HG03439 (cell line): ENCODE results near the gene RANGAP1.

ENCODE experiments used
- ATAC-seq: cut with Tn5 transposase; IDR thresholded peaks from one replicate; pipeline ENCODE4 v1.9.1; 2021; ENCODE audit warnings: mild to moderate bottlenecking, moderate library complexity; ENCODE audit not compliant: unreplicated experiment

Gene RANGAP1, protein sequence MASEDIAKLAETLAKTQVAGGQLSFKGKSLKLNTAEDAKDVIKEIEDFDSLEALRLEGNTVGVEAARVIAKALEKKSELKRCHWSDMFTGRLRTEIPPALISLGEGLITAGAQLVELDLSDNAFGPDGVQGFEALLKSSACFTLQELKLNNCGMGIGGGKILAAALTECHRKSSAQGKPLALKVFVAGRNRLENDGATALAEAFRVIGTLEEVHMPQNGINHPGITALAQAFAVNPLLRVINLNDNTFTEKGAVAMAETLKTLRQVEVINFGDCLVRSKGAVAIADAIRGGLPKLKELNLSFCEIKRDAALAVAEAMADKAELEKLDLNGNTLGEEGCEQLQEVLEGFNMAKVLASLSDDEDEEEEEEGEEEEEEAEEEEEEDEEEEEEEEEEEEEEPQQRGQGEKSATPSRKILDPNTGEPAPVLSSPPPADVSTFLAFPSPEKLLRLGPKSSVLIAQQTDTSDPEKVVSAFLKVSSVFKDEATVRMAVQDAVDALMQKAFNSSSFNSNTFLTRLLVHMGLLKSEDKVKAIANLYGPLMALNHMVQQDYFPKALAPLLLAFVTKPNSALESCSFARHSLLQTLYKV

DNA sequence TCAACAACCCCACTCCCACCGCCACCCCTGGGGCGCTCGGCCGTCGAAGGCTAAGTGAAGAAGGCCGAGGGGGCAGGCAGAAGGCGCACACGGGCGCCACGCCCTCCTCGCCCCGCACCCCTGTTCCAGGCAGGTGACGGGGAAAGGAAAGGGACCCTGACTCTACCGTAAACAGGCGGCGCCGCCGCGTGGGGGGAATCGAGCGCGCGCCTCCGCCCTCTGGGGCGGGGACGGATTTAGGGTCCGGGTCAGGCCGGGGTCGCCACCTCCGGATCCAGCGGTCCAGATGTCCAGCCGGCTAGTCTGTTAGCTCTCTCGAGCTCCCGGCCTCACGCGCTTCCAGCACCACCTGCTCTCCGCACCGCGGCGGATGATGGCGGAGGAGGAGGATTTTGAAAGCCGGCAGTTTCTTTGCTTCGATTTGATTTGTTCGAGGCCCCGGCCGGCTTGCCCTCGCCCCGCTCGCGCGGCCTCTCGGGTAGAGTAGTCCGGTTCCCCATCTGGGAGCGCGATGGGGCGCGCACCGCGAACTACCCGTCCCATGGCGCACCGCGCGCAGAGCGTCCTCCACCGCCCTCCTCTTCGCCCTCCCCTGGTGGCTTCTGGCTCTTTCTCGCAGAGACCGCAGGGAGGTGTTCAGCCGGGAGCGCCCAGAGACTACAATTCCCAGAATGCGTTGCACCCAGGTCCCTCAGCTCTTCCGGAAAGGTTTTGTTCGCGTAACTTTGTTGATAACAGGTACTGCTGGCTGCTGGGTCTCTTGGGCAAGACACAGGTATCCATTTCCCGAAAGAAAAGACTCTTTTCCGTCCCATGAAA is at the start of gene RANGAP1:
TSS of gene RANGAP1 (minus strand) at position 368 of the 819 bp plus-strand sequence. CDS start 5,143 bp downstream, outside the sequence.
- ATAC-seq = peak; percentile 96

DNA sequence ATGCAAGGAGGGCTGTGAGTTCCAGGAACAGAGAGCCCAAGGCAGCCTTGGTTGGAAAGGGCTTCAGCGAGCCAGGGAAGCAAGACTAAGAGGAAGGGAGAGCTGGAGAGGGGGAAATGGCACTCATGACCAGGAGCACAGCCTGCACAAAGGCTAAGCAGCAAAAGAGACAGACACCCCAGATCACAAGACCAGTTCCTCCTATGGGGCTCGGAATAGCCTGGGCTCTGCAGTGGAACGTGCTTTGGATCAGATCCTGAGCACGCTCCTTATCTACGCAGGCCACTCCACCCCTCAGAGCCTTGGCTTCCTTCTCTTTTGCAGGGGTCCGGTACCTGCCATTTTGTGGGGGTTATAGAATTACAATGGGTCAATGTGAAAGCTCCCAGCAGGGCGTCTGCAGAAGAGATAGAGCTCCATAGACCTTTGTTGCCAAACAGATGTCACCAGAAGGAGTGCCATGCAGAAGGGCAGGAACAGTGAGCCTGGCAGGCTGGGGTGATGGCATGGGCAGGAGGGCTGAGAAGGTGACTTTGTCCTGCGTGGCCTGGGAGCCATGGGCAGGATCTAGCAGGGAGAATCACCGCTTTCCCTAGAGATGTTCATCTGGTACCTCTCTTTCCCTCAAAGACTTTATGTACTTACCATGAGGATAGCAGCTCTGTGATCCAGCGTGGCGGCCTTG is 49.1 kb upstream of the RANGAP1 start:
- no peak for ATAC-seq

GRCh38 chr22:41334215-41334614 is 48.2 kb upstream of the RANGAP1 start:
- no peak for ATAC-seq

DNA sequence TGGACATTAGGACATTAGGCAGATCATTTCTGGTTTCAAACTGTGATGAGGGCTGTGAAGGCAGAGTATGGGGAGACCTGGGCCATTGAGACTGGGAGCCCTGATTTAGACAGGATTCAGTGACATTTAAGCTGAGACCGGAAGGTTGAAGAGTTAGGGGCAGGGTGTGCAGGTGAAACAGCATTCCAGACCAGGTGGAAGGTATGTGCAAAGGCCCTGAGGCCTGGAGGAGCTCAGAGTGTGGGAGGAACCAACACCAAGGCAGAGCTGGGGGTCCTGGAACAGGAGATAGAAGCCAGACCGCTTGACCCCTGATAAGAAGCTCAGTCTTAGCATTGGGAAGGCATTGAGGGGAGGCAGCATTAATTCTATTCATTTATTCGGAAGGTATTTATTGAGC is 47.8 kb upstream of the RANGAP1 start:
- ATAC-seq = no peak

DNA sequence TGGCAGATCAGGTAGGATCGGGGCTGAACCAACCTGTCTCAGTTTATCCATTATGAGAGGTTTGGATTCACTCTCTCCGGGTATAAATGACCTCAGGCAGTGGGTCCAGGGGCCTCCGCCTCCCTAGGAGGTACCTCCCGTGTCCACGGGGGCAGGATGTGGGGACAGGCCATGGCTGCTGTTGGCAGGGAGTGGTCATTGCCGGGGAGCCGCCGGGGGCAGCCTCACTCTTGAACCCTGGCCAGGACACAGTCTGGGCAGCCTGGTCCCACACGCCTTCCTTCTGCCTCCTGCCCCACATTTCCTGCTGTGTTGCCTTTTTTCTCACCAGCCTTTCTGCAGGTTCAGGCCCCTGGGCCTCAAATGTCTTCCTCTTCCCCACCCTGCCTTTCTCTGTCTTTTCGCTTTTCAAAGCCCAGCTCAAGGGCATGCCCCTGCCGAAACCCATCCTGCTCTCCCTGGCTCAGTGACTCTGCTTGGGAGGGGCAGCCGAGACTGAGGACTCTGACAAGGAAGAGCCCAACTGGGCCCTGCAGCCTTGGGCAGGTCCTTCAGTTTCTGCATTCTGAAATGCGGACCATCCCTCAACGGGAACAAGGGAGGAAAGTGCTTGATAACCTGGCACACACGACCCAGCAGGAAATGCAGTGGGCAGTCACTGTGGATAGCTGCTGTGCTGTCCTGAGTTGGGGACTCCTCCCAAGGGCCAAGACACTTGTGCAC is 46.4 kb upstream of the RANGAP1 start:
- no peak for ATAC-seq

DNA sequence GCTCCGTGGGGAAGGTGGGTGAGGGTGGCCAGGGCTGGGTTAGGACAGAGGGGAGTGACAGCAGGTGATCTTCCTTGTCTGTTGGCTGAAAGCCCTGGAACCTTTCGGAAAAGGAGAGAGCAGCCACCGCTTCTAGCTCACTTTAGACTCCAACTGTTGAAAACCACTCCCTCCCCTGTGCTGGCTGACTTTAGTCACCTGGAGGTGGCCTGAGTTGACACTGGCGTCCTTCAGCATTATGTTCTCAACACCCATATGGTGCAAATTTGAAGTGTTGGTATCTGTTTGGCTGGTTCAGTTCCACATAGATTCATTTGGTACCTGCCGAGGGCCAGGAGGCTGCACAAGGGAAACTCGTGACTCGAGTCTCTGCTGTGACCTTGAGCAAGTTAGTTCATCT is 44.2 kb upstream of the RANGAP1 start:
- ATAC-seq = no peak

GRCh38 chr22:41327124-41327523 is 41.1 kb upstream of the RANGAP1 start:
- no peak for ATAC-seq

- ATAC-seq = no peak
Measured at GRCh38 chr22:41324821-41325528, 39.0 kb upstream of the RANGAP1 start.

DNA sequence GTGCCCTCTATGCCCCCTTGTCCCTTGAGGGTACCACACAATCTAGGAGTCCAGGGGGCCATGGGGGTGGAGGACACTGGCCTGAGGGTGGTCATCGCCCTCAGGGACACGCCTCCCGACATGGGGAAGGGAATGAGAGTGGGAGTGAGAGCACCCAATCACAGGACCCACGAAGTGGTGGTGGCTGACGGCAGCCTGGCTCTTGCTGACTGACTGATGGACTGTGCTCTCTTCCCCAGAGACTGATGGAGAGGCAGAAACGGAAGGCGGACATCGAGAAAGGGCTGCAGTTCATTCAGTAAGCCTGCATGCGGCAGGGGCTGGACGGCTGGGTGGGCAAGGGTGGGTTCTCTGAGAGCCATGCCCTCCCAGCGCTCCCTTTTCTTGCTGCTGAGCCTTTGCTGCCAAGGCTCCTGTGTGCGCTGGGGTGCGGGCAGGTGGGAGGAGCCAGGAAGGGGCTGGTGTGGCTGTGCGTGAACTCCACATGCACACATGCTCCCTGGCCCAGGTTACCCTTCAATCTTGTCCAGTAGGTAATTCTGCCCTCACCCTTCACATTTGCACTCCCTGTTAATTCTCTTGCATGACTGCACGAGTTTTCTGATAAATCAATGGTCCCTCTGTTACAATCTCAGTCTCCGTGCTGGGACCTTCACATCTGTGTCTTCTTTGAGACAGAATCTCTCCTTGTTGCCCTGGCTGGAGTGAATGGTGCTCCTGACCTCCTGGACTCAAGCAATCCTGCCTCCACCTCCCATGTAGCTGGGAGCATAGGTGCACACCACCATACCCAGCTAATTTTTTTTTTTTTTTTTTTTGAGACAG is 34.6 kb upstream of the RANGAP1 start:
- ATAC-seq = no peak

DNA sequence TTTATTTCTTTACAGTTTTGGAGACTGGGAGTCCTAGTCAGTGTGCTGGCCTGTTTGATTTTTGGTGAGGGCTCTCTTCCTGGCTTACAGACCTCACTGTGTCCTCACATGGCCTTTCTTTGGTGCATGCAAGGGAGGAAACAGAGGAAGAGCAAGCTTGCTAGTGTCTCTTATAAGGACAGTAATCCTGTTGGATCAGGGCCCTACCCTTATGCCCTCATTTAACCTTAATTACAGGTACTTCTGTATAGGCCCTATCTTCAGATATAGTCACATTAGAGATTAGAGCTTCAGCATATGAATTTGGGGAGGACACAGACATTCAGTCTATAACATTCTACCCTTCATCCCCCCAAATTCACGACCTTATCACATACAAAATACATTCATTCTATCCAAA is 29.6 kb upstream of the RANGAP1 start:
- ATAC-seq = no peak

- ATAC-seq = no peak
Measured at GRCh38 chr22:41314821-41315220, 28.8 kb upstream of the RANGAP1 start.

DNA sequence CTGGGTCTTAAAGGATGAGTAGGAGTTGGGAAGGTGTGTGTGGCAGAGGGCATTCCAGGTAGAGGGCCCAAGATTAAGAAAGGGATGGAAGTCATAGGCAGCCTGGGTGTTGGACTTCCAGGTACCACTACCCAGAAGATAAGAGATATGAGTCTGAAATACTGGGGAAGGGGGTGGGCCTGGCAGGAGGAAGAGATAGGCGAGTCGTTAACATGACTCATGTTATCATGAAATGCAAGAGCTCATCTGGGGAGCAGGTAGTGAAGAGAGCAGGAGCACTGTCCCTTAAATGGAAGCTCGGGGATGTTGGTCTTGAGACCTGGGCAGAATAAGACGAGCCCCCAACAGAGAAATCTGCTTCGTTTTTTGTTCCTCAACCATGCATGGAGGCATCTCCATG is 25.5 kb upstream of the RANGAP1 start:
- ATAC-seq = no peak

DNA sequence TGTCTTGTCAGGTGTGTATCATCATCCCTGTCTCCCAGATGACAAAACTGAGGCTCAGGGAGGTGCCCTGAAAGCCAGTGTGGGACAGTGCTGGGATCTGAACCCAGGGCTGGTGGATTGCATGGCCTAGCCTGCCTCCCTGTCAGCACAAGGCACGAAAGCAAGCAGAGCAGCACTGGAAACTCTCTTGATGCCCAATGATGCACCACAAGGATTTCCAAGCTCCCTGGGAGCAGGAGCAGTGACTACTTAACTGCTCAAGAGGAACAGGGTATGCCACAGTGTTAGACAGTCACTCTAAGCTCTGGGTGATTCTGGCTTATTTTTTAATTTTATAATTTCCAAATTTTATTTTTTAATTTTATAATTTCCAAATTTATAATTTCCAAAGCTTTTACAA is 24.3 kb upstream of the RANGAP1 start:
- ATAC-seq = no peak

- no peak for ATAC-seq
Measured at GRCh38 chr22:41308544-41308947, 22.6 kb upstream of the RANGAP1 start.

- ATAC-seq = no peak
Measured at GRCh38 chr22:41308054-41308453, 22.1 kb upstream of the RANGAP1 start.

DNA sequence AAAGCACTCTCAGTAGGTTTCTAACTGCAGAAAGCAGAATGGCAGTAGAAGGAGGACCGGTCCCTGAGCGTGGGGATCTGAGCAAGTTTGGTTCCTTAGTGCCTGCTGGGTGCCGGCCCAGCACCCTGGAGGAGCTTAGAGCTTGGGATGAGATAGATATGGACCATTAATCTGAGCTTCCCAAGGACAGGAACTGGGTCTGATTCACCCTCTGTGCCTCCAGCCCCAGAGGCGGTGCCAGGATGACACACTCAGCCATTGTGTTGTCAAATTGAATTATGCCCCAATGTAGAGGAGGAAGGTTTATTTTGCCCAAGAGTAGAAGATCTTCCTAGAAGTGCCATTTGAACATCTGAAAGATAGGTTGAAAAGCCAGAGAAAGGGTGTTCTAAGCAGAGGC is 19.7 kb upstream of the RANGAP1 start:
- ATAC-seq = no peak

- ATAC-seq = no peak
Measured at GRCh38 chr22:41302811-41303210, 16.8 kb upstream of the RANGAP1 start.

DNA sequence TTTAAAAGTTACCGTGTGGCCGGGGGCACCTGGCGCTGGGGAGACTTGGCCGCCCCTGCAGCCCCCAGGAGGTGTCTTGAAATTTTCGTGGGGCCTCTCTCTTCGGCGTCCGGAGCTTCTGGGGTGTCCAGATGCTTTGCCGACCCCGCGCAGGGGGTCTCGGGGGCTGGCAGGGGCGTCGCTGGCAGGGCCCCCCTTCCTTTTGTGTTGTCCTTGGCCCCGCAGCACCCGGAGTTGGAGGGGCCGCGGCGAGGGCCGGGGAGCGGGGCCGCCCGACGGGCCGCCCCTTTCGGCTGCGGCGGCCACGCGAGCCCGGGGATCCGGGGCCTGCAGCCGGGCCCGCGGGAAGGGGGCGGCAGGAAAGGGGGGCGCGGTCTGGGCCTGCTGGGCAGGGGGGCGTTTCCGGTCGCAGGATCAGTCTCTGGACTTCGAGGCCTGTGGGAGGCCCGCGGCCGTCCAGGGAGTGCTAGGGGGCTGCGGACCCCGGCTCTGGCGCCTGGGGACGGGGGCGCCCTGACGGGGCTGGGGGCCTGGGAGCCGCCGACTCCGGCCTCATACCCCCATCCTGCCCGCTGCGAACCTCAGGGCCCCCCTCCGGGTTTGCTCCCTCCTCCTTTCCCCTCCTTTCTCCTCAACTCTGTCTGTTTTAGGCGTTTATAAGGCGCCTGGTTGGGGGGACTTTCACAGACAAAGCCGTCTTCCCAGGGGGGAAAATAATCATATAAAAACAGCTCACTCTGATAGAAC is 16.2 kb upstream of the RANGAP1 start:
- no peak for ATAC-seq
